ENCODE measurements around the gene DDB1. TPM values are rescaled to one million over a fixed set of nuclear protein-coding genes. Genes with fewer than 3 reads are reported as not detected.

Gene DDB1
- polyA plus RNA-seq, 1 experiment = 340 TPM

- Histone ChIP-seq H3K4me3 (ENCODE audit: low read depth, low read length) (no peak overlapping the region), H3K9me3 (ENCODE audit: control insufficient read depth, insufficient read depth, low read length) (no peaks in the 10 kb centered on the region; the same call in 1 of the 2 replicates), H3K27me3 (ENCODE audit: control insufficient read depth, insufficient read depth, low read length) (peaks cover 3% of the 10 kb centered on the region), H3K27ac (ENCODE audit: low read depth, low read length) (no peak overlapping the region)
- ChIA-PET CTCF (no interaction called here), POLR2A (no interaction called here)
- TF ChIP-seq CTCF (IDR thresholded peaks at IDR 0.05; ENCODE audit: low read depth, low read length) = no peak
- DNase-seq (ENCODE audit: low read depth, low spot score) = no peak
These were observed 49.3 kb downstream of the DDB1 start for GRCh38 chr11:61283613-61284012.

- Histone ChIP-seq H3K27ac (ENCODE audit: low read depth, low read length) (no peak overlapping the region), H3K27me3 (ENCODE audit: control insufficient read depth, insufficient read depth, low read length) (peaks cover 3% of the 10 kb centered on the region), H3K9me3 (ENCODE audit: control insufficient read depth, insufficient read depth, low read length) (no peaks in the 10 kb centered on the region; the same call in 1 of the 2 replicates), H3K4me3 (ENCODE audit: low read depth, low read length) (peak overlapping the region; percentile 32)
- ChIA-PET CTCF (interaction anchor here (0.6 to 1.0 kb wide), 2 partner anchors 94 to 438 kb away, joined by 3 to 4 read pairs; no protein-coding TSS in a partner anchor), POLR2A (interaction anchor here (0.6 kb wide), 1 partner anchor 12 kb away, joined by 4 read pairs; no protein-coding TSS in a partner anchor)
- TF ChIP-seq CTCF (IDR thresholded peaks at IDR 0.05; ENCODE audit: low read depth, low read length) = no peak
- no peak for DNase-seq (ENCODE audit: low read depth, low spot score)
These were observed 51.2 kb downstream of the DDB1 start for GRCh38 chr11:61281581-61282250.

- POLR2A ChIA-PET = no interaction called here
- no peak overlapping the region for H3K27ac ChIP-seq (ENCODE audit: low read depth, low read length)
- CTCF ChIA-PET = interaction anchor here (0.6 to 1.3 kb wide), 3 partner anchors 26 to 439 kb away, joined by 3 to 5 read pairs (median 4); no protein-coding TSS in a partner anchor
- no peak overlapping the region for H3K4me3 ChIP-seq (ENCODE audit: low read depth, low read length)
- H3K27me3 ChIP-seq (ENCODE audit: control insufficient read depth, insufficient read depth, low read length) = peaks cover 3% of the 10 kb centered on the region
- no peak for DNase-seq (ENCODE audit: low read depth, low spot score)
- H3K9me3 ChIP-seq (ENCODE audit: control insufficient read depth, insufficient read depth, low read length) = no peaks in the 10 kb centered on the region; the same call in 1 of the 2 replicates
- TF ChIP-seq CTCF (IDR thresholded peaks at IDR 0.05; ENCODE audit: low read depth, low read length) = no peak
These were observed 51.9 kb downstream of the DDB1 start for GRCh38 chr11:61280883-61281580.

- TF ChIP-seq CTCF (IDR thresholded peaks at IDR 0.05; ENCODE audit: low read depth, low read length) = no peak
- ChIA-PET CTCF (interaction anchor here (1.3 kb wide), 1 partner anchor 25 kb away, joined by 5 read pairs; no protein-coding TSS in a partner anchor), POLR2A (no interaction called here)
- H3K27ac ChIP-seq (ENCODE audit: low read depth, low read length) = no peak overlapping the region
- no peak overlapping the region for H3K4me3 ChIP-seq (ENCODE audit: low read depth, low read length)
- no peaks in the 10 kb centered on the region; the same call in 1 of the 2 replicates for H3K9me3 ChIP-seq (ENCODE audit: control insufficient read depth, insufficient read depth, low read length)
- no peak for DNase-seq (ENCODE audit: low read depth, low spot score)
- H3K27me3 ChIP-seq (ENCODE audit: control insufficient read depth, insufficient read depth, low read length) = peaks cover 3% of the 10 kb centered on the region
These were observed 52.8 kb downstream of the DDB1 start for GRCh38 chr11:61279934-61280659.

Data from AG04450 (cell line).